Endothelial cell of umbilical vein (primary cell): ENCODE results near the gene TMEM63B. TPM values are rescaled to one million over a fixed set of nuclear protein-coding genes. Genes with fewer than 3 reads are reported as not detected.

ENCODE experiments used
- BruUV-seq: library from RNA; stranded (reverse); fragments of 400-500 nt; replicated peaks from 2 replicates; lab custom pipeline; 2021; lab: Mats Ljungman, UMichigan
- CTCF ChIA-PET: fragments of 300-600, 350-600 bp; sonication (Branson Sonifier 250); formaldehyde crosslinking; loops from one replicate; lab custom pipeline; 2021; ENCODE audit warnings: antibody characterized with exemption, inconsistent platforms; lab: Charles Lee
- POLR2A ChIA-PET: fragments of 300-600, 350-600 bp; sonication (Branson Sonifier 250); formaldehyde crosslinking; loops from one replicate; lab custom pipeline; 2021; ENCODE audit warnings: antibody characterized with exemption, inconsistent platforms; lab: Charles Lee
- DNase-seq: peaks from one replicate; pipeline ENCODE4 v3.0.0-alpha.2; 2011; ENCODE audit warnings: low read depth, low spot score
- FAIRE-seq: peaks from 2 replicates; lab custom pipeline; 2011; peaks lifted over from hg19 to GRCh38; lab: Jason Lieb, UNC
- H2AFZ ChIP-seq: 2 replicates; pipeline ENCODE4 v1.6.0; 2012; ENCODE audit warnings: low read depth, low read length, control low read depth, inconsistent platforms
- H3K27ac ChIP-seq: 2 replicates; pipeline ENCODE4 v1.5.1; 2011; ENCODE audit warnings: low read depth, mild to moderate bottlenecking, control low read depth, low read length, moderate library complexity; ENCODE audit not compliant: insufficient read depth
- H3K27me3 ChIP-seq, 2 experiments: 2 replicates each; pipeline versions ENCODE4 v1.6.0 to v1.6.1; 2011; ENCODE audit warnings: low read length in 2 of 2, mixed read lengths in 1 of 2; ENCODE audit not compliant: control insufficient read depth in 2 of 2, insufficient read depth in 2 of 2
- H3K36me3 ChIP-seq, 2 experiments: 2 replicates in 1 of 2; 3 replicates in 1 of 2; pipeline ENCODE4 v1.5.1; 2011; ENCODE audit warnings: low read length in 2 of 2, mild to moderate bottlenecking in 1 of 2, moderate library complexity in 1 of 2; ENCODE audit not compliant: control insufficient read depth in 2 of 2, insufficient read depth in 2 of 2; ENCODE audit errors: extremely low read depth in 1 of 2
- H3K4me1 ChIP-seq: 3 replicates; pipeline ENCODE4 v1.5.1; 2011; ENCODE audit warnings: mild to moderate bottlenecking, low read length; ENCODE audit not compliant: control insufficient read depth, insufficient read depth; ENCODE audit errors: extremely low read depth
- H3K4me2 ChIP-seq: 2 replicates; pipeline ENCODE4 v1.6.1; 2011; ENCODE audit warnings: low read length, control low read depth, mixed read lengths; ENCODE audit not compliant: insufficient read depth
- H3K4me3 ChIP-seq, 3 experiments: fragments of 200-600 bp in 1 of 3; sonication (generic), shearing (Covaris generic) in 1 of 3; replicated peaks in 1 of 3; 2 replicates each; pipeline ENCODE4 v1.5.1; 2011 to 2016; ENCODE audit warnings: control low read depth in 3 of 3, low read length in 3 of 3, mild to moderate bottlenecking in 2 of 3, inconsistent platforms in 1 of 3, low read depth in 1 of 3, moderate library complexity in 1 of 3; ENCODE audit not compliant: insufficient read depth in 1 of 3
- H3K79me2 ChIP-seq: 2 replicates; pipeline ENCODE4 v1.6.0; 2012; ENCODE audit warnings: low read length, inconsistent platforms; ENCODE audit not compliant: control insufficient read depth, insufficient read depth
- H3K9ac ChIP-seq: replicated peaks from 2 replicates; pipeline ENCODE3; 2011; ENCODE audit warnings: low read length, control low read depth; ENCODE audit not compliant: insufficient read depth; ENCODE audit errors: extremely low read depth
- H3K9me1 ChIP-seq: replicated peaks from 3 replicates; pipeline ENCODE4 v1.6.0; 2011; ENCODE audit warnings: mild to moderate bottlenecking, low read length; ENCODE audit not compliant: control insufficient read depth, insufficient read depth; ENCODE audit errors: extremely low read depth
- H3K9me3 ChIP-seq: replicated peaks from 2 replicates; pipeline ENCODE4 v1.5.1; 2012; ENCODE audit warnings: low read length, inconsistent platforms; ENCODE audit not compliant: control insufficient read depth, insufficient read depth
- H4K20me1 ChIP-seq: replicated peaks from 2 replicates; pipeline ENCODE3; 2011; ENCODE audit warnings: mild to moderate bottlenecking, low read length; ENCODE audit not compliant: control insufficient read depth, insufficient read depth; ENCODE audit errors: extremely low read depth
- EZH2 ChIP-seq: IDR thresholded peaks from 2 replicates; pipeline ENCODE4 v1.6.1; 2012; ENCODE audit warnings: borderline replicate concordance, low read depth, mild to moderate bottlenecking, moderate library complexity, low read length, inconsistent platforms; ENCODE audit not compliant: severe bottlenecking
- FOS ChIP-seq: IDR thresholded peaks from 2 replicates; pipeline ENCODE4 v1.6.1; 2011; ENCODE audit warnings: mild to moderate bottlenecking, low read length, moderate library complexity, borderline replicate concordance; ENCODE audit not compliant: insufficient read depth
- GATA2 ChIP-seq: IDR thresholded peaks from 2 replicates; pipeline ENCODE4 v1.7.0; 2011; ENCODE audit warnings: low read depth, mild to moderate bottlenecking, moderate library complexity, mixed read lengths, low read length; ENCODE audit not compliant: insufficient read length, insufficient read depth
- JUN ChIP-seq: IDR thresholded peaks from 2 replicates; pipeline ENCODE4 v1.6.1; 2011; ENCODE audit warnings: borderline replicate concordance, low read depth; ENCODE audit not compliant: insufficient read length, insufficient read depth
- MYC ChIP-seq: IDR thresholded peaks from one replicate; pipeline ENCODE4 v1.6.1; 2011; ENCODE audit warnings: mild to moderate bottlenecking, low read depth, low read length
- POLR2A ChIP-seq: IDR thresholded peaks from 2 replicates; pipeline ENCODE4 v1.6.1; 2012; ENCODE audit warnings: low read depth, mild to moderate bottlenecking, control low read depth, low read length
- POLR2AphosphoS5 ChIP-seq: IDR thresholded peaks from 2 replicates; pipeline ENCODE4 v1.6.1; 2012; ENCODE audit warnings: low read depth, mild to moderate bottlenecking, control low read depth, low read length, moderate library complexity; ENCODE audit not compliant: insufficient read depth
- dilution Hi-C: fragments of 300-500 bp; cut with MboI; formaldehyde crosslinking; loops from one replicate; pipeline ENCODE4 v1.15.0; 2019; ENCODE audit warnings: low sequenced_read_pairs; ENCODE audit not compliant: extremely low pct_ligation_motif_present
- intact Hi-C: fragments of 100-400 bp; cut with micrococcal nuclease; formaldehyde crosslinking; loops from one replicate; pipeline ENCODE4 v1.10.0; 2022
- polyA plus RNA-seq, 4 experiments: library from polyadenylated mRNA; depleted of rRNA in 3 of 4; stranded (reverse) in 3 of 4; unstranded in 1 of 4; fragments of >200 nt; gene quantifications; 2 replicates each; pipeline versions ENCODE4 v1.2.1 to v1.2.3, GENCODE V29; 2011 to 2012; ENCODE audit warnings: missing spikeins in 1 of 4
- total RNA-seq: library from RNA; stranded (reverse); gene quantifications from 2 replicates; pipeline ENCODE4 v1.2.3, GENCODE V29; 2021
- TF ChIP-seq, protein P1 (sequence below), 2 donors: IDR thresholded peaks; 1 replicate in 1 of 2; 2 replicates in 1 of 2; pipeline ENCODE4 v1.5.1; 2011; ENCODE audit warnings: low read length in 2 of 2, mild to moderate bottlenecking in 2 of 2, moderate library complexity in 2 of 2, control low read depth in 1 of 2, inconsistent platforms in 1 of 2, low read depth in 1 of 2; ENCODE audit not compliant: insufficient read depth in 1 of 2; ENCODE audit errors: extremely low read depth in 1 of 2
- TF ChIP-seq, protein P2 (sequence below): IDR thresholded peaks from 2 replicates; pipeline ENCODE4 v1.6.1; 2011; ENCODE audit not compliant: insufficient read depth, insufficient read length

TMEM63B gene
- total and polyA plus RNA-seq, 2 donors (not counting 3 experiments of a cell fraction or from before 2014, with no cell fraction given), result 49.7 to 56.1 TPM

DNA sequence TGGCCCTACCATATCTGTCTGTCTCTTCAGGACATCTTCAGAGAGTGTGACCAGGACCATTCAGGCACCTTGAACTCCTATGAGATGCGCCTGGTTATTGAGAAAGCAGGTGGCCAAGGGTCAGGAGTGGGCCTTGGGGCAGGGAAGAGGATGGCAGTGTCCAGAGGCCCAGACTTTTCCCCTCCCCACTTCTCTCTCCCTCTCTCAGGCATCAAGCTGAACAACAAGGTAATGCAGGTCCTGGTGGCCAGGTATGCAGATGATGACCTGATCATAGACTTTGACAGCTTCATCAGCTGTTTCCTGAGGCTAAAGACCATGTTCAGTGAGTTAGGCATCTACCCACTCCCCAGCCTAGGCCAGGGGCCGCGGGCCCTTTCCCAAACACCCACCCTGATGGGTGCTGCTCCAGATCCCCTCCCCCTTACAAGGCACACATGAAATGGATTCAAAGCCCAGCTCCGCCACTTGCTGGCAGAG lies 55.6 kb downstream of the TMEM63B start:
- no peaks in the 10 kb centered on the region for H3K79me2 ChIP-seq
- dilution Hi-C loops (no loop called here), intact Hi-C loops (no loop called here)
- ChIA-PET CTCF (interaction anchor here (1.6 kb wide), 1 partner anchor 10 kb away, joined by 5 read pairs; no protein-coding TSS in a partner anchor), POLR2A (no interaction called here)
- H3K27me3 ChIP-seq, result no peaks in the 10 kb centered on the region
- H3K4me1 ChIP-seq, result peaks cover 40% of the 10 kb centered on the region
- no TSS peak for BruUV-seq
- no peak overlapping the region for H3K27ac ChIP-seq
- H3K36me3 ChIP-seq, result no peaks in the 10 kb centered on the region
- H3K4me2 ChIP-seq, result no peak overlapping the region
- no peak overlapping the region for H3K9ac ChIP-seq
- FAIRE-seq, result no peak
- no peak for DNase-seq
- H3K9me1 ChIP-seq, result no peaks in the 10 kb centered on the region
- H3K4me3 ChIP-seq, result no peak overlapping the region
- no peaks in the 10 kb centered on the region for H4K20me1 ChIP-seq
- no peaks in the 10 kb centered on the region for H3K9me3 ChIP-seq
- TF ChIP-seq, protein P1, sequence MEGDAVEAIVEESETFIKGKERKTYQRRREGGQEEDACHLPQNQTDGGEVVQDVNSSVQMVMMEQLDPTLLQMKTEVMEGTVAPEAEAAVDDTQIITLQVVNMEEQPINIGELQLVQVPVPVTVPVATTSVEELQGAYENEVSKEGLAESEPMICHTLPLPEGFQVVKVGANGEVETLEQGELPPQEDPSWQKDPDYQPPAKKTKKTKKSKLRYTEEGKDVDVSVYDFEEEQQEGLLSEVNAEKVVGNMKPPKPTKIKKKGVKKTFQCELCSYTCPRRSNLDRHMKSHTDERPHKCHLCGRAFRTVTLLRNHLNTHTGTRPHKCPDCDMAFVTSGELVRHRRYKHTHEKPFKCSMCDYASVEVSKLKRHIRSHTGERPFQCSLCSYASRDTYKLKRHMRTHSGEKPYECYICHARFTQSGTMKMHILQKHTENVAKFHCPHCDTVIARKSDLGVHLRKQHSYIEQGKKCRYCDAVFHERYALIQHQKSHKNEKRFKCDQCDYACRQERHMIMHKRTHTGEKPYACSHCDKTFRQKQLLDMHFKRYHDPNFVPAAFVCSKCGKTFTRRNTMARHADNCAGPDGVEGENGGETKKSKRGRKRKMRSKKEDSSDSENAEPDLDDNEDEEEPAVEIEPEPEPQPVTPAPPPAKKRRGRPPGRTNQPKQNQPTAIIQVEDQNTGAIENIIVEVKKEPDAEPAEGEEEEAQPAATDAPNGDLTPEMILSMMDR (IDR thresholded peaks at IDR 0.05; ENCODE audit: extremely low read depth in 1 of 2, insufficient read depth in 1 of 2, low read depth in 1 of 2, low read length in 2 of 2), result no peak
- no peak for TF ChIP-seq POLR2A
- no peak for TF ChIP-seq FOS
- TF ChIP-seq POLR2AphosphoS5, result no peak
- no peak for TF ChIP-seq EZH2
- TF ChIP-seq JUN, result no peak
- TF ChIP-seq, protein P2, sequence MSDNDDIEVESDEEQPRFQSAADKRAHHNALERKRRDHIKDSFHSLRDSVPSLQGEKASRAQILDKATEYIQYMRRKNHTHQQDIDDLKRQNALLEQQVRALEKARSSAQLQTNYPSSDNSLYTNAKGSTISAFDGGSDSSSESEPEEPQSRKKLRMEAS, result no peak
- no peak for TF ChIP-seq MYC
- no peak for TF ChIP-seq GATA2
- H2AFZ ChIP-seq, result no peak overlapping the region
